Endothelial cell of hepatic sinusoid (primary cell): ENCODE measurements around the gene HELQ.

Experiments
- in situ Hi-C: cut with HindIII; loops from 2 replicates; pipeline ENCODE4 v1.10.0; 2017; ENCODE audit warnings: low sequenced_read_pairs

HELQ gene

GRCh38 chr4:83381173-83381572 lies 74.5 kb downstream of the HELQ start:
- in situ Hi-C loops = no loop called here

- in situ Hi-C loops = no loop called here
Observed at GRCh38 chr4:83378419-83378818, 77.2 kb downstream of the HELQ start.

GRCh38 chr4:83372931-83373330 lies 82.7 kb downstream of the HELQ start:
- in situ Hi-C loops = no loop called here

GRCh38 chr4:83371936-83372335 lies 83.7 kb downstream of the HELQ start:
- in situ Hi-C loops = no loop called here

- in situ Hi-C loops = no loop called here
Observed at GRCh38 chr4:83371235-83371634, 84.4 kb downstream of the HELQ start.

GRCh38 chr4:83370640-83370906 lies 85.0 kb downstream of the HELQ start:
- in situ Hi-C loops = no loop called here

GRCh38 chr4:83369831-83370639 lies 85.6 kb downstream of the HELQ start:
- in situ Hi-C loops = no loop called here

- in situ Hi-C loops = no loop called here
Observed at GRCh38 chr4:83364312-83364711, 91.3 kb downstream of the HELQ start.

- in situ Hi-C loops = no loop called here
Observed at GRCh38 chr4:83362492-83363329, 92.9 kb downstream of the HELQ start.

GRCh38 chr4:83361416-83362103 lies 94.1 kb downstream of the HELQ start:
- in situ Hi-C loops = no loop called here

GRCh38 chr4:83360018-83360417 lies 95.6 kb downstream of the HELQ start:
- in situ Hi-C loops = no loop called here

GRCh38 chr4:83358410-83358809 lies 97.2 kb downstream of the HELQ start:
- in situ Hi-C loops = no loop called here
